ENCODE measurements around the gene VASH1. TPM values are rescaled to one million over a fixed set of nuclear protein-coding genes. Genes with fewer than 3 reads are reported as not detected.

Gene VASH1
- total RNA-seq, 1 experiment from 2014 or later, result 1.4 TPM

GRCh38 chr14:76774821-76775694 is 13.8 kb downstream of the VASH1 start:
- CTCF ChIA-PET, result no interaction called here
- H3K27ac Mint-ChIP-seq (ENCODE audit: unreplicated experiment), result no peak overlapping the region
- no peaks in the 10 kb centered on the region for H3K4me1 Mint-ChIP-seq (ENCODE audit: low read depth, unreplicated experiment)
- intact Hi-C loops (cut with micrococcal nuclease; ENCODE audit: unreplicated experiment), result no loop called here
- peaks cover 17% of the 10 kb centered on the region for H3K27me3 Mint-ChIP-seq (ENCODE audit: unreplicated experiment)
- TF ChIP-seq CTCF (IDR thresholded peaks at IDR 0.05; ENCODE audit: unreplicated experiment), result no peak
- H3K36me3 Mint-ChIP-seq (ENCODE audit: insufficient read depth, unreplicated experiment), result peaks cover 13% of the 10 kb centered on the region
- H3K4me3 Mint-ChIP-seq (ENCODE audit: low read depth, unreplicated experiment), result no peak overlapping the region
- no peak for DNase-seq
- BruUV-seq (replicated peaks), result no TSS peak
- no peaks in the 10 kb centered on the region for H3K9me3 Mint-ChIP-seq (ENCODE audit: low read depth, unreplicated experiment)

GRCh38 chr14:76775695-76776427 is 14.6 kb downstream of the VASH1 start:
- Mint-ChIP-seq H3K36me3 (ENCODE audit: insufficient read depth, unreplicated experiment) (peaks cover 13% of the 10 kb centered on the region), H3K27me3 (ENCODE audit: unreplicated experiment) (peaks cover 9% of the 10 kb centered on the region), H3K27ac (ENCODE audit: unreplicated experiment) (no peak overlapping the region), H3K4me3 (ENCODE audit: low read depth, unreplicated experiment) (no peak overlapping the region), H3K9me3 (ENCODE audit: low read depth, unreplicated experiment) (no peaks in the 10 kb centered on the region), H3K4me1 (ENCODE audit: low read depth, unreplicated experiment) (no peaks in the 10 kb centered on the region)
- DNase-seq, result no peak
- no TSS peak for BruUV-seq (replicated peaks)
- TF ChIP-seq CTCF (IDR thresholded peaks at IDR 0.05; ENCODE audit: unreplicated experiment), result no peak
- CTCF ChIA-PET, result interaction anchor here (1.0 kb wide), 1 partner anchor 66 kb away, joined by 4 read pairs; no protein-coding TSS in a partner anchor
- intact Hi-C loops (cut with micrococcal nuclease; ENCODE audit: unreplicated experiment), result no loop called here

GRCh38 chr14:76776428-76777251 is 15.4 kb downstream of the VASH1 start:
- intact Hi-C loops (cut with micrococcal nuclease; ENCODE audit: unreplicated experiment), result no loop called here
- Mint-ChIP-seq H3K27ac (ENCODE audit: unreplicated experiment) (no peak overlapping the region), H3K4me3 (ENCODE audit: low read depth, unreplicated experiment) (no peak overlapping the region), H3K9me3 (ENCODE audit: low read depth, unreplicated experiment) (no peaks in the 10 kb centered on the region), H3K4me1 (ENCODE audit: low read depth, unreplicated experiment) (no peaks in the 10 kb centered on the region), H3K36me3 (ENCODE audit: insufficient read depth, unreplicated experiment) (peaks cover 13% of the 10 kb centered on the region), H3K27me3 (ENCODE audit: unreplicated experiment) (peaks cover under 1% of the 10 kb centered on the region)
- BruUV-seq (replicated peaks), result no TSS peak
- CTCF ChIA-PET, result interaction anchor here (0.6 to 1.0 kb wide), 2 partner anchors 43 to 66 kb away, joined by 3 to 4 read pairs; no protein-coding TSS in a partner anchor
- no peak for DNase-seq
- TF ChIP-seq CTCF (IDR thresholded peaks at IDR 0.05; ENCODE audit: unreplicated experiment), result no peak

GRCh38 chr14:76777721-76778120 is 16.5 kb downstream of the VASH1 start:
- no peaks in the 10 kb centered on the region for H3K4me1 Mint-ChIP-seq (ENCODE audit: low read depth, unreplicated experiment)
- DNase-seq, result no peak
- no peak overlapping the region for H3K4me3 Mint-ChIP-seq (ENCODE audit: low read depth, unreplicated experiment)
- no TSS peak for BruUV-seq (replicated peaks)
- no peak overlapping the region for H3K27ac Mint-ChIP-seq (ENCODE audit: unreplicated experiment)
- intact Hi-C loops (cut with micrococcal nuclease; ENCODE audit: unreplicated experiment), result no loop called here
- peaks cover 13% of the 10 kb centered on the region for H3K36me3 Mint-ChIP-seq (ENCODE audit: insufficient read depth, unreplicated experiment)
- TF ChIP-seq CTCF (IDR thresholded peaks at IDR 0.05; ENCODE audit: unreplicated experiment), result no peak
- CTCF ChIA-PET, result no interaction called here
- no peaks in the 10 kb centered on the region for H3K27me3 Mint-ChIP-seq (ENCODE audit: unreplicated experiment)
- no peaks in the 10 kb centered on the region for H3K9me3 Mint-ChIP-seq (ENCODE audit: low read depth, unreplicated experiment)
